Metanephros (tissue), 1 donor: ENCODE measurements around the gene STPG2. TPM values are rescaled to one million over a fixed set of nuclear protein-coding genes. Genes with fewer than 3 reads are reported as not detected.

ENCODE experiments used
- total RNA-seq: library from RNA; depleted of rRNA; stranded (reverse); fragments of >200 nt; gene quantifications from one replicate; pipeline ENCODE4 v1.2.3, GENCODE V29; 2014

The STPG2 gene
- 1.4 TPM for total RNA-seq

GRCh38 chr4:98143001-98143899 is at the start of gene STPG2:
Gene STPG2, minus strand, starts transcription at chr4:98143476.

Other genes with a start within 250 kb of the STPG2 start
- 41.3 TPM for gene RAP1GDS1, start 117.9 kb upstream of the STPG2 start, total RNA-seq